Astrocyte of the spinal cord (primary cell): ENCODE measurements around the gene SPTBN2.

Source experiments
- DNase-seq: peaks from one replicate; pipeline ENCODE4 v3.0.0; 2011; ENCODE audit warnings: low read depth, low spot score
- H3K4me3 ChIP-seq: 2 replicates; pipeline ENCODE4 v1.5.1; 2011; ENCODE audit warnings: low read depth, mild to moderate bottlenecking, low read length, moderate library complexity
- in situ Hi-C: cut with HindIII; loops from 2 replicates; pipeline ENCODE4 v1.10.0; 2017; ENCODE audit warnings: low sequenced_read_pairs
- TF ChIP-seq, protein P1 (sequence below): IDR thresholded peaks from 2 replicates; pipeline ENCODE4 v1.5.1; 2012; ENCODE audit warnings: low read depth, mild to moderate bottlenecking, low read length, inconsistent platforms

Gene SPTBN2

DNA sequence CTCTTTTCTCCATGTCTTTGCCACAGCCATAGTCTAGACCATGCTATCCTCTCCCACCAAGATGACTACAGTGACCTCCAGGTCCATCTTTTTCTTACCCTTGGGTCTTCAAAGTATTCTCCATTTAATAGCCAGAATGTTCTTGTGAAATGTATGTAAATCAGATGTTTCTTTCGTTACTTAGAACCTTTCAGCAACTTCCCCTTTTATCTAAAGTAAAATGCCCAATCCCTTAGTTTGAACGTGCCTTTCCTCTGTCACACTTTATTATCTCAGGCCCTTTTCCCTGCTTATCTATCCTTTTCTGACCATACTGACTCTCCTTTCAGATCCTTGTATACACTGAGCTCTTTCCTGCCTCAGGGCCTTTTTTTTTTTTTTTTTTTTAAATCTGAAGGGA is 69.3 kb downstream of the SPTBN2 start:
- in situ Hi-C loops = no loop called here
- H3K4me3 ChIP-seq = no peak overlapping the region
- no peak for DNase-seq
- TF ChIP-seq, protein P1, sequence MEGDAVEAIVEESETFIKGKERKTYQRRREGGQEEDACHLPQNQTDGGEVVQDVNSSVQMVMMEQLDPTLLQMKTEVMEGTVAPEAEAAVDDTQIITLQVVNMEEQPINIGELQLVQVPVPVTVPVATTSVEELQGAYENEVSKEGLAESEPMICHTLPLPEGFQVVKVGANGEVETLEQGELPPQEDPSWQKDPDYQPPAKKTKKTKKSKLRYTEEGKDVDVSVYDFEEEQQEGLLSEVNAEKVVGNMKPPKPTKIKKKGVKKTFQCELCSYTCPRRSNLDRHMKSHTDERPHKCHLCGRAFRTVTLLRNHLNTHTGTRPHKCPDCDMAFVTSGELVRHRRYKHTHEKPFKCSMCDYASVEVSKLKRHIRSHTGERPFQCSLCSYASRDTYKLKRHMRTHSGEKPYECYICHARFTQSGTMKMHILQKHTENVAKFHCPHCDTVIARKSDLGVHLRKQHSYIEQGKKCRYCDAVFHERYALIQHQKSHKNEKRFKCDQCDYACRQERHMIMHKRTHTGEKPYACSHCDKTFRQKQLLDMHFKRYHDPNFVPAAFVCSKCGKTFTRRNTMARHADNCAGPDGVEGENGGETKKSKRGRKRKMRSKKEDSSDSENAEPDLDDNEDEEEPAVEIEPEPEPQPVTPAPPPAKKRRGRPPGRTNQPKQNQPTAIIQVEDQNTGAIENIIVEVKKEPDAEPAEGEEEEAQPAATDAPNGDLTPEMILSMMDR = no peak

DNA sequence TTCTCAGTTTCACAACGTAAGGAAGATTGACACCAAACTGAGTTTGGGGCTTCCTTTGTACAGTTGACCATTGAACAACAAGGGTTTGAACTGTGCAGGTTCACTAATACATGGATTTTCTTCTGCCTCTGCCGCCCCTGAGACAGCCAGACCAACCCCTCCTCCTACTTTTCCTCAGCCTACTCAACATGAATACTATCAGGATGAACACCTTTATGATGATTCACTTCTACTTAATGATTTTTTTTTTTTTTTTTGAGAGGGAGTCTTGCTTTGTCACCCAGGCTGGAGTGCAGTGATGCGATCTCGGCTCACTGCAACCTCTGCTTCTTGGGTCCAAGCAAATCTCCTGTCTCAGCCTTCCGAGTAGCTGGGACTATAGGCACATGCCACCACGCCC is 75.9 kb downstream of the SPTBN2 start:
- in situ Hi-C loops = no loop called here
- TF ChIP-seq, protein P1 = no peak
- H3K4me3 ChIP-seq = no peak overlapping the region
- no peak for DNase-seq

DNA sequence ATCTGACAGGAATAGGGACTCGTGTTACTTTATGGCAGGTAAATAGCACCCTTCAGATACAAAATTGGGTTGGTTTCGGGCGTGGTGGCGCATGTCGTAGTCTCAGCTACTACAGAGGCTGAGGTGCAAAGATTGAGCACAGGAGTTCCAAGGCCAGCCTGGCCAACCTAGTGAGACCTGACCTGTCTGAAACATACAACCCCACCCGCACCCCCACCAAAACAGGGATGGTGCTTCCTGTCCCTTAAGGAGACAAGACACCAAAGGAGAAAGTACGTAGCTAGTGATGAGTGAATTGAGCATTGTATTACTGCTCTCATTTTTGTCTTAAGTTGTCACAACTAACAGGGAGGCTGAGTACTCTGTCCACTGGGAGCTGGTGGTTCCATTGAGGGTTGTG is 76.4 kb downstream of the SPTBN2 start:
- TF ChIP-seq, protein P1 = no peak
- in situ Hi-C loops = no loop called here
- no peak for DNase-seq
- no peak overlapping the region for H3K4me3 ChIP-seq

DNA sequence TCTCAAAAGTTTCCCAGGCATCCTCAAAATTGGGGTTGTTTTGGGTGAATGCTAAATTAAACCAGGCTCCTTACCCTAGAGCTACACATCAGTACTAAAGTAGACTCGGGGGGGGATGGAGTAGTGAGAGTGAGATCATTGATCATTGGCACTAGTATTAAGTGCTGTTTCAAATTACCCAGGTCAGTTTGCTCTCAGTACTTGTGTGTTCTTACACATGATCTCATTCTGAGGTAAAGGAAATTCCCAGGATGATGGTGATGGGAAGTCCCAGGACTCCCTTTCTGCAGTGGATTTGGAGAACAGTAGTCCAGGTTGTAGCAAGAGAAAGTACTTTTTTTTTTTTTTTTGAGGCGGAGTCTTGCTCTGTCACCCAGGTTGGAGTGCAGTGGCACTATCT is 78.0 kb downstream of the SPTBN2 start:
- H3K4me3 ChIP-seq = no peak overlapping the region
- peak; percentile 27 for DNase-seq

DNA sequence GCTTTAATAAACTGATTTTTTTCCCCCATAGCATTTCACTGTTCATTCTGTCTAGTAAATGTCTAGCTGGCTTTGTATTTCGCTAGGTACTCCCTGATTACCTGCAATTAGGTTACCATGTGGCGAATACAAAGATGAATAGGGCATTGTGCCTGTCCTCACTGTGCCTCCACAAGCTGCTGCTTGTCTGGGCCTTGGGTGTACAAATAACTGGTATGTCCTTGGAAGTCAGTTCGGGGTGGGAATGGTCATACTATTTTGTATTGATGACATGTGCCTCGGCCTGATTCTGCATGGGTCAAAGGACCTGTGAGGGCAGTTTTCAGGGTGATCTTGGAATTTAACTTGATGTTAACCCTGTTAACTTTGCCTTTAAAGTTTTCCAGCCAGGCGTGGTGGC is 79.1 kb downstream of the SPTBN2 start:
- DNase-seq = no peak
- TF ChIP-seq, protein P1 = no peak
- no peak overlapping the region for H3K4me3 ChIP-seq
- in situ Hi-C loops = no loop called here

More for the DNA sequence above, 78.0 kb downstream of the SPTBN2 start:
- TF ChIP-seq, protein P1 = no peak
- in situ Hi-C loops = no loop called here

DNA sequence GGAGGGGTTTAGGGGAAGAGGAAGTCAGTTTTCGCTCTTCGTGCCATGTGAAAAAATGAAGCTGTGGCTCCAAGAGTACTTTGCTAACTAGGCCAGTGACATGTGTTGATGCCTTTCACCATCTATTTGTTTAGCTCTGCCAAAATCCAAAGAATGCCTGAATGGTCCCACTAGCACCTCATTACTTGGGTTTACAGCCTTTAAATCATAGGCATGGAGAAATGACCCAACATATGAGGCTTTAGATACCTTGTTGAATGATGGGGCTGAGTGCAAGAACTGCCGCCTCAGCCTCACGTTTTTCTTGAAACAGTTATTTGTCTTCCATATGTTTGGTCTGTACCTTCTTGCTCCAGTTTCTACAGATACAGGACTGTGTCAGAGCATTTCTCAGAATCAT is 82.2 kb downstream of the SPTBN2 start:
- in situ Hi-C loops = no loop called here
- DNase-seq = no peak
- H3K4me3 ChIP-seq = no peak overlapping the region
- TF ChIP-seq, protein P1 = no peak
